Measurements from ENCODE around the gene GALNT16. TPM values are rescaled to one million over a fixed set of nuclear protein-coding genes. Genes with fewer than 3 reads are reported as not detected.

GALNT16 gene
- total and polyA plus RNA-seq, 11 donors: 17.0 to 81.6 (median 51.3) TPM

DNA sequence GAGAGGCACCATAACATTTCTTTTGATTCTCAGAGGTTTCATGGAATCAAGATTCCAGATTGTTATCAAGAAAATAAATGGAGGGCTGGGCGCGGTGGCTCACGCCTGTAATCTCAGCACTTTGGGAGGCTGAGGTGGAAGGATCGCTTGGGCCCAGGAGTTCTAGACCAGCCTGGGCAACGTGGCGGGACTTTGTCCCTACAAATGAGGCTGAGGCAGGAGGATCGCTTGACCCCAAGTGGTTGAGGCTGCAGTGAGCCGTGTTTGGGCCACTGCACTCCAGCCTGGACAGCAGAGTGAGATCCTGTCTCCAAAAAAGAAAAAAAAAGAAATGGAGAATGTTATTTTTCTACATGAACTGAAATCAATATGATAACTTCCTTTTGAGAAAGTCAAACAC is 139.8 kb downstream of the GALNT16 start:
- H3K4me1 ChIP-seq: peaks cover 10 to 58% (median 45%) of the 10 kb centered on the region in 12 donors

DNA sequence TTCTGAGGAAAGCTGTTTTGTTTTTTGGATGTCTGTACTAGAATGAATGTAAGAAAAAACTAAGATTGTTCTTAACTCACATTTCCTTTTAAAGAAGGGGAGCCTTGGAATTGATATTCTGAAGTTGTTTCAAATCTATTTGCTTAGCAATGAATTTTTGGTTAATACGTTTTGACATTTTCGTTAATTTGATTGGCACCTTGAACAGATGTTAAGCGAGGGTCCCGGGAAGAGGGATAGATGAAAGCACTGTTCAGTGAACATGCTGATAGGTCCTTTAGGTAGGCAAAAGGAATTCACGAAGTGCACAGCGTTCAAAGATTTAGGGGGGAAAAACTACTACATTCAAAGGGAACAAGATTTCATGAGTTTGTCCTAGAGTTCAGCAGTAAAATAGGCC is 140.2 kb downstream of the GALNT16 start:
- H3K27me3 ChIP-seq: no peaks in the 10 kb centered on the region
- H3K9me3 ChIP-seq: no peaks in the 10 kb centered on the region
- TF ChIP-seq POLR2A (IDR thresholded peaks at IDR 0.05): no peak
- TF ChIP-seq, protein P1, sequence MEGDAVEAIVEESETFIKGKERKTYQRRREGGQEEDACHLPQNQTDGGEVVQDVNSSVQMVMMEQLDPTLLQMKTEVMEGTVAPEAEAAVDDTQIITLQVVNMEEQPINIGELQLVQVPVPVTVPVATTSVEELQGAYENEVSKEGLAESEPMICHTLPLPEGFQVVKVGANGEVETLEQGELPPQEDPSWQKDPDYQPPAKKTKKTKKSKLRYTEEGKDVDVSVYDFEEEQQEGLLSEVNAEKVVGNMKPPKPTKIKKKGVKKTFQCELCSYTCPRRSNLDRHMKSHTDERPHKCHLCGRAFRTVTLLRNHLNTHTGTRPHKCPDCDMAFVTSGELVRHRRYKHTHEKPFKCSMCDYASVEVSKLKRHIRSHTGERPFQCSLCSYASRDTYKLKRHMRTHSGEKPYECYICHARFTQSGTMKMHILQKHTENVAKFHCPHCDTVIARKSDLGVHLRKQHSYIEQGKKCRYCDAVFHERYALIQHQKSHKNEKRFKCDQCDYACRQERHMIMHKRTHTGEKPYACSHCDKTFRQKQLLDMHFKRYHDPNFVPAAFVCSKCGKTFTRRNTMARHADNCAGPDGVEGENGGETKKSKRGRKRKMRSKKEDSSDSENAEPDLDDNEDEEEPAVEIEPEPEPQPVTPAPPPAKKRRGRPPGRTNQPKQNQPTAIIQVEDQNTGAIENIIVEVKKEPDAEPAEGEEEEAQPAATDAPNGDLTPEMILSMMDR (IDR thresholded peaks at IDR 0.05): no peak
- H3K36me3 ChIP-seq: peaks cover 0 to 14% (median 12%) of the 10 kb centered on the region in 9 donors
- WGBS, 4 donors: 85 to 86% (median 86%) methylated on average over 6 of the region's 6 CpGs
- ATAC-seq (no peak), DNase-seq (no peak)
- intact Hi-C loops (cut with DNase I): no loop called here
- no peak overlapping the region for H3K27ac ChIP-seq
- peaks cover 10 to 57% (median 45%) of the 10 kb centered on the region in 12 donors for H3K4me1 ChIP-seq
- H3K4me3 ChIP-seq: peak overlapping the region in 9 of 12 donors; percentile 77 to 95 (median 85)

More for the DNA sequence above, 139.8 kb downstream of the GALNT16 start:
- Histone ChIP-seq H3K4me3 (peak overlapping the region in 10 of 12 donors; percentile 77 to 95 (median 82)), H3K27ac (no peak overlapping the region), H3K36me3 (peaks cover 0 to 18% (median 16%) of the 10 kb centered on the region in 9 donors), H3K27me3 (no peaks in the 10 kb centered on the region), H3K9me3 (no peaks in the 10 kb centered on the region)
- WGBS, 4 donors: 89 to 96% (median 93%) methylated on average over 8 of the region's 8 CpGs
- intact Hi-C loops (cut with DNase I): loop anchor here in 3 of 10 donors (2.0 to 10.0 kb wide), 3 partner anchors 63 to 265 kb away; no protein-coding TSS in a partner anchor
- DNase-seq (no peak), ATAC-seq (no peak)
- no peak for TF ChIP-seq POLR2A (IDR thresholded peaks at IDR 0.05)
- TF ChIP-seq, protein P1 (IDR thresholded peaks at IDR 0.05): no peak

GRCh38 chr14:69401841-69402240 is 141.9 kb downstream of the GALNT16 start:
- intact Hi-C loops (cut with DNase I): no loop called here
- Histone ChIP-seq H3K27me3 (no peaks in the 10 kb centered on the region), H3K4me3 (no peak overlapping the region), H3K27ac (no peak overlapping the region), H3K4me1 (peaks cover 6 to 44% (median 36%) of the 10 kb centered on the region in 12 donors), H3K9me3 (no peaks in the 10 kb centered on the region), H3K36me3 (no peaks in the 10 kb centered on the region)
- DNase-seq: no peak
- no peak for ATAC-seq
- WGBS, 4 donors: 77 to 87% (median 86%) methylated on average over 2 of the region's 2 CpGs
- TF ChIP-seq, protein P1 (IDR thresholded peaks at IDR 0.05): no peak
- no peak for TF ChIP-seq POLR2A (IDR thresholded peaks at IDR 0.05)

DNA sequence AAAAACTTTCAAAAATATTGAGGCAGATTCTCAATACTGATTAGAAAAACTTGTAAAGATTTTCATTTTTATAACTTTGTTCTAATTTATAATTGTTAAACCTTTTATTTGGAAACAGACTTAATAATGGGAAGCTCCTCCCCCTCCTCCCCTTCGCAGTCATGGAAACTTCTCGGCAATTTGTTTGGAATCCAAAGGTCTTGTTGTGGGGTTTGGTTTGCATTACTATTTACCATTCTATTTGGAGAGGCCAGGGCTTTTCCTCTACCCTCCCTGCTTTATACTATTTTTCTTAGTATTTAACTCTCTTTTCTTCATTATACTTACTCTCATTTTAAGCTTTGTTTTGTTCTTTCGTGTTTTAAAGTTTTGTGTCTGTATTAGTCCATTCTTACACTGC is 144.5 kb downstream of the GALNT16 start:
- intact Hi-C loops (cut with DNase I): no loop called here
- Histone ChIP-seq H3K9me3 (no peaks in the 10 kb centered on the region), H3K4me3 (no peak overlapping the region), H3K4me1 (peaks cover 4 to 32% (median 24%) of the 10 kb centered on the region in 12 donors), H3K27ac (no peak overlapping the region), H3K36me3 (no peaks in the 10 kb centered on the region), H3K27me3 (no peaks in the 10 kb centered on the region)
- DNase-seq (no peak), ATAC-seq (no peak)
- TF ChIP-seq POLR2A (IDR thresholded peaks at IDR 0.05): no peak
- TF ChIP-seq, protein P1 (IDR thresholded peaks at IDR 0.05): no peak
- WGBS, 4 donors: 95 to 98% (median 96%) methylated on average over 3 of the region's 3 CpGs

Data from heart left ventricle (tissue), 16 donors.